Measurements from ENCODE around the gene SFXN1. TPM values are rescaled to one million over a fixed set of nuclear protein-coding genes. Genes with fewer than 3 reads are reported as not detected.

The SFXN1 gene
- total RNA-seq, 1 donor from 2014 or later, result 19.9 TPM

- TF ChIP-seq CTCF (IDR thresholded peaks at IDR 0.05), result no peak
- peaks cover 89% of the 10 kb centered on the region for H3K36me3 ChIP-seq
- no peak overlapping the region for H3K4me3 ChIP-seq
- H3K4me1 ChIP-seq, result no peaks in the 10 kb centered on the region
- no peak overlapping the region for H3K27ac ChIP-seq
- no peaks in the 10 kb centered on the region for H3K27me3 ChIP-seq
- no peak for DNase-seq
- H3K9me3 ChIP-seq, result no peaks in the 10 kb centered on the region
- no peak for ATAC-seq
- intact Hi-C loops (cut with DNase I), result no loop called here
Measured at GRCh38 chr5:175513297-175513696, 34.9 kb downstream of the SFXN1 start.

- DNase-seq (no peak), ATAC-seq (no peak)
- peaks cover 91% of the 10 kb centered on the region for H3K36me3 ChIP-seq
- intact Hi-C loops (cut with DNase I), result no loop called here
- H3K4me1 ChIP-seq, result no peaks in the 10 kb centered on the region
- H3K4me3 ChIP-seq, result no peak overlapping the region
- H3K27ac ChIP-seq, result no peak overlapping the region
- H3K9me3 ChIP-seq, result no peaks in the 10 kb centered on the region
- TF ChIP-seq CTCF (IDR thresholded peaks at IDR 0.05), result no peak
- H3K27me3 ChIP-seq, result no peaks in the 10 kb centered on the region
Measured at GRCh38 chr5:175513726-175514125, 35.4 kb downstream of the SFXN1 start.

- ATAC-seq, result no peak
- Histone ChIP-seq H3K4me1 (no peaks in the 10 kb centered on the region), H3K9me3 (no peaks in the 10 kb centered on the region), H3K27ac (no peak overlapping the region), H3K4me3 (no peak overlapping the region), H3K36me3 (peaks cover 73% of the 10 kb centered on the region), H3K27me3 (no peaks in the 10 kb centered on the region)
- intact Hi-C loops (cut with DNase I), result no loop called here
- DNase-seq, result no peak
- TF ChIP-seq CTCF (IDR thresholded peaks at IDR 0.05), result no peak
Measured at GRCh38 chr5:175516933-175517823, 38.8 kb downstream of the SFXN1 start.

- Histone ChIP-seq H3K27ac (no peak overlapping the region), H3K4me1 (no peaks in the 10 kb centered on the region), H3K36me3 (peaks cover 66% of the 10 kb centered on the region), H3K9me3 (no peaks in the 10 kb centered on the region), H3K27me3 (no peaks in the 10 kb centered on the region), H3K4me3 (no peak overlapping the region)
- no peak for ATAC-seq
- no peak for DNase-seq
- intact Hi-C loops (cut with DNase I), result no loop called here
- no peak for TF ChIP-seq CTCF (IDR thresholded peaks at IDR 0.05)
Measured at GRCh38 chr5:175517824-175518450, 39.6 kb downstream of the SFXN1 start.

GRCh38 chr5:175519006-175519405 lies 40.6 kb downstream of the SFXN1 start:
- ATAC-seq (no peak), DNase-seq (no peak)
- intact Hi-C loops (cut with DNase I), result no loop called here
- TF ChIP-seq CTCF (IDR thresholded peaks at IDR 0.05), result no peak
- H3K36me3 ChIP-seq, result peaks cover 56% of the 10 kb centered on the region
- H3K4me3 ChIP-seq, result no peak overlapping the region
- H3K27ac ChIP-seq, result no peak overlapping the region
- no peaks in the 10 kb centered on the region for H3K4me1 ChIP-seq
- H3K27me3 ChIP-seq, result no peaks in the 10 kb centered on the region
- H3K9me3 ChIP-seq, result no peaks in the 10 kb centered on the region

Measured in upper lobe of right lung (tissue), 1 donor.